NOMO-1 treated with dmso at 0.1 percent for 144 hours (cell line): ENCODE data around the gene FAM98C.

Source experiments
- DNase-seq: peaks from one replicate; lab custom pipeline; 2025; ENCODE audit not compliant: unreplicated experiment; lab: John Stamatoyannopoulos, UW

Gene FAM98C

GRCh38 chr19:38377052-38377451 lies 25.8 kb upstream of the FAM98C start:
- no peak for DNase-seq

GRCh38 chr19:38378866-38379265 lies 24.0 kb upstream of the FAM98C start:
- no peak for DNase-seq

GRCh38 chr19:38381138-38381537 lies 21.8 kb upstream of the FAM98C start:
- no peak for DNase-seq

- DNase-seq: no peak
Observed at GRCh38 chr19:38383184-38383583, 19.7 kb upstream of the FAM98C start.

GRCh38 chr19:38383743-38384142 lies 19.1 kb upstream of the FAM98C start:
- no peak for DNase-seq

GRCh38 chr19:38384209-38385027 lies 18.5 kb upstream of the FAM98C start:
- DNase-seq: no peak

GRCh38 chr19:38385057-38385803 lies 17.7 kb upstream of the FAM98C start:
- DNase-seq: no peak

GRCh38 chr19:38385804-38386257 lies 17.1 kb upstream of the FAM98C start:
- DNase-seq: no peak

GRCh38 chr19:38386300-38386970 lies 16.5 kb upstream of the FAM98C start:
- no peak for DNase-seq

- no peak for DNase-seq
Observed at GRCh38 chr19:38386971-38387549, 15.8 kb upstream of the FAM98C start.

GRCh38 chr19:38387550-38388348 lies 15.1 kb upstream of the FAM98C start, which contains the start of gene GGN:
Gene GGN, minus strand, starts transcription at chr19:38388034. Its CDS starts 773 bp downstream, at chr19:38387261.
- DNase-seq: peak; percentile 46

- DNase-seq: no peak
Observed at GRCh38 chr19:38388349-38389100, 14.4 kb upstream of the FAM98C start, which contains the start of gene SPRED3. Gene SPRED3, plus strand, starts transcription at chr19:38388697. Its CDS starts 1,606 bp downstream, at chr19:38390303.

- DNase-seq: no peak
Observed at GRCh38 chr19:38389101-38389925, 13.6 kb upstream of the FAM98C start.

- no peak for DNase-seq
Observed at GRCh38 chr19:38389957-38390924, 12.7 kb upstream of the FAM98C start.

- no peak for DNase-seq
Observed at GRCh38 chr19:38391911-38392464, 10.9 kb upstream of the FAM98C start.

GRCh38 chr19:38392707-38393308 lies 10.1 kb upstream of the FAM98C start:
- DNase-seq: no peak

GRCh38 chr19:38394488-38394887 lies 8.4 kb upstream of the FAM98C start:
- DNase-seq: no peak
